HFF-Myc (cell line): ENCODE data around the gene AJAP1.

ENCODE experiments used
- DNase-seq: peaks from one replicate; pipeline ENCODE4 v3.0.0-alpha.2; 2011; ENCODE audit warnings: low read depth; ENCODE audit errors: extremely low read depth
- H3K4me3 ChIP-seq: replicated peaks from 2 replicates; pipeline ENCODE4 v1.5.1; 2011; ENCODE audit warnings: low read depth, mild to moderate bottlenecking, control low read depth, low read length
- CTCF ChIP-seq: IDR thresholded peaks from 2 replicates; pipeline ENCODE4 v1.5.1; 2012; ENCODE audit warnings: mild to moderate bottlenecking, low read depth, low read length, control low read depth; ENCODE audit errors: missing control alignments

The AJAP1 gene

GRCh38 chr1:4698911-4699310, 44.5 kb downstream of the AJAP1 start:
- no peak for TF ChIP-seq CTCF
- DNase-seq = no peak
- H3K4me3 ChIP-seq = no peak overlapping the region

- TF ChIP-seq CTCF = no peak
- no peak overlapping the region for H3K4me3 ChIP-seq
- no peak for DNase-seq
Measured at GRCh38 chr1:4699376-4700301, 45.2 kb downstream of the AJAP1 start.

DNA sequence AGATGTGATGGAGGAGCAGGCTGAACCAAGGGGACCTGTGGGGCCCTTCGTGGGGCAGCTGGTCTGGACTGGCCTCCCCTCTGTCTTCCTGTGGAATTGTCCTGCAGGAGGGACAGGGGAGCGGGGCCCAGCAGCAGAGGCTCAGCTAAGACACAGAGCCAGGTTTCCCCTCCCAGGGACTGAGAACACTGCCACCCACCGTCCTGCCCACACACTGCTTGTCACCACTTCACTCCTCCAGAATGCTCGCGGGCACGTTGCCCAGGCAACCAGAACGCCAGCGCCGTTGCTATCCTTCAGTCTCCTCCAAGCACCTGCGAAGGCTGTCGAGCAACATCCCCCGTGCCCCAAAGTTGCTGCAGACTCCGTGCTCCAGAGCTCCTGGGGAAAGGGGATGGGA, 46.4 kb downstream of the AJAP1 start:
- TF ChIP-seq CTCF = no peak
- H3K4me3 ChIP-seq = no peak overlapping the region
- no peak for DNase-seq

- DNase-seq = no peak
- H3K4me3 ChIP-seq = no peak overlapping the region
- TF ChIP-seq CTCF = no peak
Measured at GRCh38 chr1:4701276-4701675, 46.9 kb downstream of the AJAP1 start.

- no peak overlapping the region for H3K4me3 ChIP-seq
- DNase-seq = no peak
- TF ChIP-seq CTCF = no peak
Measured at GRCh38 chr1:4702464-4702863, 48.1 kb downstream of the AJAP1 start.

DNA sequence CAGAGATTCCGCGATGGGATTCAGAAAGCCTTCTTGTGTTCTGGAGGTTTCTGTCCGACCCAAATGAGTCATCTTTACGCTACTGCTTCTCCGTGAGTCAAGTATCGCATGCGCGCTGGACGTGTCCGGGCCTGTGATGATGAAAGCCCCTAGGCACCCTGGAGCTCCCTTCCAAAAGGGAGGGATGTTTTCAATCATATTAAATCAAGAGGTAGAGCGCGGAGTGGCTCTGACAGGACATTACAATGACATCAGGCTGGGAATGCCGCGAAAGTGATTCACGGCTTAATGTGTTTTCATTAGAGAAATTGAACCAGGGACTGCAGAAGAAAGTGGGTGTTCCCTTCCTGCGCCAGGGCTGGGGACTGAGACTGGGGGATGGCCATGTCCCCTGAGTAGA, 48.5 kb downstream of the AJAP1 start:
- no peak overlapping the region for H3K4me3 ChIP-seq
- TF ChIP-seq CTCF = no peak
- peak; percentile 0 for DNase-seq
